Motor neuron (in vitro differentiated cells): Measurements from ENCODE around the gene ARHGAP26. TPM values are rescaled to one million over a fixed set of nuclear protein-coding genes. Genes with fewer than 3 reads are reported as not detected.

Source experiments
- ATAC-seq, 8 experiments: fragments of 200-7000 bp; cut with Tn5 transposase; replicated peaks in 6 of 8; 2 replicates each; pipeline ENCODE4 v1.8.0; 2021; ENCODE audit warnings: mild to moderate bottlenecking in 8 of 8, moderate library complexity in 8 of 8
- H3K27ac ChIP-seq, 2 donors: fragments of 250-450 bp; sonication (Bioruptor Pico); 2 replicates each; pipeline ENCODE4 v1.9.0; 2021; ENCODE audit warnings: antibody characterized with exemption in 2 of 2, mild to moderate bottlenecking in 2 of 2, moderate library complexity in 1 of 2
- H3K4me1 ChIP-seq, 2 donors: fragments of 250-450 bp; sonication (Bioruptor Pico); replicated peaks in 1 of 2; 2 replicates each; pipeline ENCODE4 v1.6.1; 2021; ENCODE audit warnings: antibody characterized with exemption in 2 of 2, mild to moderate bottlenecking in 2 of 2, moderate library complexity in 1 of 2
- H3K4me3 ChIP-seq, 5 donors: fragments of 250-450 bp; sonication (Bioruptor Pico); 2 replicates each; pipeline ENCODE4 v1.9.0; 2021; ENCODE audit warnings: antibody characterized with exemption in 5 of 5, mild to moderate bottlenecking in 5 of 5, moderate library complexity in 4 of 5
- WGBS, 10 experiments: fragments of 450-650 bp; shearing (Covaris generic); methylation state at CpG; one replicate each; pipeline ENCODE4 v1.0.0; 2022; 5-methylcytosine and 5-hydroxymethylcytosine counted together
- in situ Hi-C, 9 experiments: fragments of 400-800 bp; cut with MboI; loops; one replicate each; pipeline ENCODE4 v1.15.0; 2021; ENCODE audit warnings: low sequenced_read_pairs in 9 of 9, low pct_unique_long_range_greater_than_20kb in 2 of 9; ENCODE audit not compliant: unreplicated experiment in 9 of 9
- total RNA-seq, 8 experiments: library from RNA; unstranded; fragments of 300-600 nt; gene quantifications; 2 replicates each; pipeline versions ENCODE4 v1.2.3 to v1.2.4, GENCODE V29; 2022

ARHGAP26 gene
- total RNA-seq, 8 experiments from 2014 or later: 1.3 to 14.2 (median 7.0) TPM

- ATAC-seq: no peak
- Histone ChIP-seq H3K4me3 (no peak overlapping the region), H3K4me1 (peaks cover 0 to 2% of the 10 kb centered on the region in 2 donors), H3K27ac (no peak overlapping the region)
- in situ Hi-C loops: no loop called here
- 48 to 100% (median 91%) methylated on average over 2 to 6 of the region's 7 CpGs for WGBS, 10 experiments
These were observed 434.5 kb downstream of the ARHGAP26 start for GRCh38 chr5:143204474-143205246.

- H3K4me3 ChIP-seq: no peak overlapping the region
- peaks cover 0 to 2% of the 10 kb centered on the region in 2 donors for H3K4me1 ChIP-seq
- in situ Hi-C loops: no loop called here
- H3K27ac ChIP-seq: no peak overlapping the region
- ATAC-seq: peak in 2 of 8 experiments; percentile 36 to 60
- WGBS, 10 experiments: 40 to 100% (median 90%) methylated on average over 2 to 3 of the region's 3 CpGs; no CpG with 5 or more reads in 3 of the 10 experiments
These were observed 435.2 kb downstream of the ARHGAP26 start for GRCh38 chr5:143205386-143205785.

- in situ Hi-C loops: no loop called here
- WGBS, 10 experiments: 80 to 100% (median 99%) methylated on average over 1 to 3 of the region's 3 CpGs; no CpG with 5 or more reads in 2 of the 10 experiments
- ATAC-seq: no peak
- Histone ChIP-seq H3K4me1 (peaks cover 0 to 2% of the 10 kb centered on the region in 2 donors), H3K4me3 (no peak overlapping the region), H3K27ac (no peak overlapping the region)
These were observed 435.7 kb downstream of the ARHGAP26 start for GRCh38 chr5:143205883-143206195.

GRCh38 chr5:143206196-143207053 is 436.2 kb downstream of the ARHGAP26 start:
- Histone ChIP-seq H3K27ac (no peak overlapping the region), H3K4me3 (no peak overlapping the region), H3K4me1 (peaks cover 0 to 2% of the 10 kb centered on the region in 2 donors)
- in situ Hi-C loops: no loop called here
- 73 to 100% (median 90%) methylated on average over 1 to 15 of the region's 19 CpGs for WGBS, 10 experiments
- no peak for ATAC-seq

GRCh38 chr5:143207058-143207457 is 436.9 kb downstream of the ARHGAP26 start:
- Histone ChIP-seq H3K27ac (no peak overlapping the region), H3K4me3 (no peak overlapping the region), H3K4me1 (peaks cover 0 to 2% of the 10 kb centered on the region in 2 donors)
- in situ Hi-C loops: no loop called here
- WGBS, 10 experiments: 92 to 100% (median 97%) methylated on average over 1 to 8 of the region's 13 CpGs; no CpG with 5 or more reads in 3 of the 10 experiments
- no peak for ATAC-seq

- no peak for ATAC-seq
- H3K4me3 ChIP-seq: no peak overlapping the region
- 68 to 98% (median 85%) methylated on average over 2 to 11 of the region's 13 CpGs; no CpG with 5 or more reads in 2 of the 10 experiments for WGBS, 10 experiments
- in situ Hi-C loops: no loop called here
- H3K4me1 ChIP-seq: peaks cover 0 to 4% of the 10 kb centered on the region in 2 donors
- no peak overlapping the region for H3K27ac ChIP-seq
These were observed 437.6 kb downstream of the ARHGAP26 start for GRCh38 chr5:143207563-143208364.

- Histone ChIP-seq H3K27ac (no peak overlapping the region), H3K4me1 (peaks cover 3 to 6% of the 10 kb centered on the region in 2 donors), H3K4me3 (no peak overlapping the region)
- in situ Hi-C loops: no loop called here
- no peak for ATAC-seq
- WGBS, 10 experiments: 68 to 100% (median 89%) methylated on average over 1 to 2 of the region's 2 CpGs; no CpG with 5 or more reads in 2 of the 10 experiments
These were observed 438.1 kb downstream of the ARHGAP26 start for GRCh38 chr5:143208365-143208641.

GRCh38 chr5:143208781-143209510 is 438.8 kb downstream of the ARHGAP26 start:
- in situ Hi-C loops: no loop called here
- peaks cover 10 to 12% of the 10 kb centered on the region in 2 donors for H3K4me1 ChIP-seq
- 40 to 100% (median 65%) methylated on average over 1 to 2 of the region's 2 CpGs for WGBS, 10 experiments
- H3K4me3 ChIP-seq: no peak overlapping the region
- no peak overlapping the region for H3K27ac ChIP-seq
- ATAC-seq: no peak

GRCh38 chr5:143209881-143210395 is 439.8 kb downstream of the ARHGAP26 start:
- H3K4me1 ChIP-seq: peaks cover 19 to 22% of the 10 kb centered on the region in 2 donors
- ATAC-seq: no peak
- no peak overlapping the region for H3K4me3 ChIP-seq
- in situ Hi-C loops: no loop called here
- no peak overlapping the region for H3K27ac ChIP-seq
- 81 to 100% (median 91%) methylated on average over 1 to 10 of the region's 11 CpGs for WGBS, 10 experiments

GRCh38 chr5:143210576-143210975 is 440.4 kb downstream of the ARHGAP26 start:
- in situ Hi-C loops: no loop called here
- no peak overlapping the region for H3K4me3 ChIP-seq
- no peak overlapping the region for H3K27ac ChIP-seq
- peaks cover 21 to 26% of the 10 kb centered on the region in 2 donors for H3K4me1 ChIP-seq
- ATAC-seq: no peak
- 83 to 100% (median 98%) methylated on average over 1 to 4 of the region's 4 CpGs; no CpG with 5 or more reads in 4 of the 10 experiments for WGBS, 10 experiments

- no peak overlapping the region for H3K27ac ChIP-seq
- H3K4me1 ChIP-seq: peaks cover 33 to 43% of the 10 kb centered on the region in 2 donors
- WGBS, 10 experiments: 80 to 100% (median 86%) methylated on average over 1 of the region's 1 CpG; no CpG with 5 or more reads in 5 of the 10 experiments
- in situ Hi-C loops: no loop called here
- no peak for ATAC-seq
- no peak overlapping the region for H3K4me3 ChIP-seq
These were observed 442.1 kb downstream of the ARHGAP26 start for GRCh38 chr5:143212261-143212660.

- Histone ChIP-seq H3K4me1 (peaks cover 41 to 47% of the 10 kb centered on the region in 2 donors), H3K27ac (peak overlapping the region; percentile 33 to 69), H3K4me3 (no peak overlapping the region)
- peak in 1 of 8 experiments; percentile 11 for ATAC-seq
- WGBS, 10 experiments: 42 to 100% (median 92%) methylated on average over 1 to 6 of the region's 6 CpGs; no CpG with 5 or more reads in 5 of the 10 experiments
- in situ Hi-C loops: no loop called here
These were observed 443.2 kb downstream of the ARHGAP26 start for GRCh38 chr5:143213231-143213850.
